NCI-H187 treated with DMSO at 0.1 percent for 48 hours (cell line): Measurements from ENCODE around the gene FBXO44.
A peak's percentile ranks its signal among the peaks of the same experiment; 100 is the strongest.

Experiments used
- DNase-seq: peaks from one replicate; lab custom pipeline; 2025; lab: John Stamatoyannopoulos, UW

The FBXO44 gene

GRCh38 chr1:11639372-11639771 lies 15.3 kb upstream of the FBXO44 start:
- DNase-seq, result no peak

DNA sequence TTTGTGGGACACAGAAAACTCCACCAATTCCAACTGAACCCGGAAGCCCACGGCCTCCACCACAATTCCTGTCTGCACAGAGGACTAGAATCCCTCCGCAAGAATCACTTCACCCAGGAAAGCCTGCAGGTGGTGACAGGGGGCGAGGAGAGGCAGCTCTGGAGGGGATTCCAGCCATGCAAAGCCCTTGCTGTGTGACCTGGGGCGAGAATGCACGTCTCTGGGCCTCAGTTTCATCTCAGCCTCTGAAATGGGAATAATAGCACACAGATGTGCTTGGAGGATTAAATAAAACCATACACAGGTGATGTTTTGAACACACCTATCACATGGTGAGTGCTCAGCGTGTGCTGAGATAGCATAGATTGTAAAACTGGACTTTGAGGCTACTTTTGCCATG lies 14.6 kb upstream of the FBXO44 start:
- no peak for DNase-seq

- DNase-seq, result no peak
Observed at GRCh38 chr1:11640944-11641343, 13.7 kb upstream of the FBXO44 start.

DNA sequence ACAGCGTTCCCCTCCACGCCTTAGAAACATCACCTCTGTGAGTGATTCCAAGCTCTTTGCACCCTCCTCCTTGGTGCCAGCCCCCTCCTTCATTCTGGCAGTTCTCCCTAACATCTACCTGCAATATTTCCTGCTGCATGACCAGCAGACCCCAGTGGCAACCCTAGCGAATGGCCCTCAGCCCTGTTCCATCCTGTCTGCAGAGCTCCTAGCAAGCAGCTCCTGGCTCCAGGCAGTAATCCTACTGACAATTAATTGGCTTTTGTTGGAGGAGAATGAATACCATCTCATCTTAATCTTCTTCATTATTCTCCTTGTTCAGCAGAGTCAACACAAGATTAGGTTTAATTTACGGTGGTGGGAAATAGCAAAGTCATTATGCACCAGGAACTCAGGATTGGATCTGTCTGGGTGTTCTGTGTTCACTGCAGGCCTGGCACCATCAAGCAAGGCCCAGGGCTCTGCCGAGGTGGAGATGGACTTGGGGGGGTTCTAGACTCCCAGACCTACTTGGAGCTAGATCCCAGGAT lies 12.8 kb upstream of the FBXO44 start:
- no peak for DNase-seq

- DNase-seq, result peak; percentile 19
Observed at GRCh38 chr1:11642418-11643017, 12.2 kb upstream of the FBXO44 start.

GRCh38 chr1:11643782-11644181 lies 10.9 kb upstream of the FBXO44 start:
- DNase-seq, result no peak

DNA sequence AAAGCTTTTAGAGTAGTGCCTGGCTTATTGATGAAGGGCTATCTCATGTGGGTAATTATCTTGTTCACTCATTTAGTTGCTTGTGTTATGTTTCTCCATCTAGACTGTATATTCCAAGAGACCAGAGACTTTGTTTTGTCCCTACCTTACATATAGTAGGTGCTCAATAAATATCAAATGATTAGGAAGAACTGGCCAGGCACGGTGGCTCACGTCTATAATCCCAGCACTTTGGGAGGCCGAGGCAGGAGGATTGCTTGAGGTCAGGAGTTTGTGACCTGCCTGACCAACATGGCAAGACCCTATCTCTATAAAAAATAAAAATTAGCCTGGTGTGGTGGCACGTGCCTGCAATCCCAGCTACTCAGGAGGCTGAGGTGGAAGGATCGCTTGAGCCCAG lies 9.4 kb upstream of the FBXO44 start:
- no peak for DNase-seq

GRCh38 chr1:11645670-11646265 lies 8.9 kb upstream of the FBXO44 start:
- peak; percentile 39 for DNase-seq

- no peak for DNase-seq
Observed at GRCh38 chr1:11646317-11646716, 8.4 kb upstream of the FBXO44 start.

DNA sequence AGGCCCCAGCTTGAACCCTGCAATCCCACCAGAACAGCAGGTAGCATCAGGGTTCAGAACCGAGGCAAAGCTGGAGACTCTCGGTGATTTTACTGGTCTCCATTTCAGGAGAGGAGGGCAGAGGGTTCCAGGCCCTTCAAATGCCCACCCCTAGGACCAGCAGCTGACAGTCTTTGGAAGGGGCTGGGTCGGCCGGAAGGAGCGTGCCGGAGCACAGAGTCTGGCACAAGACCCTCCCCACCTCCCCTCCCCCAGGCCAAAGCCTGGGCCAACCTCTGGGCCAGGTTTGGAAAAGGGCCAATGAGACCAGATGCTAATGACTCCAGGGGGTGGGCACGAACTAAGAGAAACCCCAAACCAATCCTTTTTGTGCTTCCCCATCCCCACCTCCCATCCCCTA lies 7.3 kb upstream of the FBXO44 start:
- no peak for DNase-seq

GRCh38 chr1:11648039-11648438 lies 6.6 kb upstream of the FBXO44 start:
- DNase-seq, result no peak

- DNase-seq, result no peak
Observed at GRCh38 chr1:11648732-11649158, 5.9 kb upstream of the FBXO44 start.

GRCh38 chr1:11649237-11649623 lies 5.4 kb upstream of the FBXO44 start:
- no peak for DNase-seq

- DNase-seq, result no peak
Observed at GRCh38 chr1:11649624-11650330, 4.9 kb upstream of the FBXO44 start.

- no peak for DNase-seq
Observed at GRCh38 chr1:11650331-11650991, 4.2 kb upstream of the FBXO44 start.

GRCh38 chr1:11651017-11651416 lies 3.7 kb upstream of the FBXO44 start:
- no peak for DNase-seq

- DNase-seq, result no peak
Observed at GRCh38 chr1:11652203-11652780, 2.4 kb upstream of the FBXO44 start.

- DNase-seq, result no peak
Observed at GRCh38 chr1:11653101-11653860, 1.4 kb upstream of the FBXO44 start.

DNA sequence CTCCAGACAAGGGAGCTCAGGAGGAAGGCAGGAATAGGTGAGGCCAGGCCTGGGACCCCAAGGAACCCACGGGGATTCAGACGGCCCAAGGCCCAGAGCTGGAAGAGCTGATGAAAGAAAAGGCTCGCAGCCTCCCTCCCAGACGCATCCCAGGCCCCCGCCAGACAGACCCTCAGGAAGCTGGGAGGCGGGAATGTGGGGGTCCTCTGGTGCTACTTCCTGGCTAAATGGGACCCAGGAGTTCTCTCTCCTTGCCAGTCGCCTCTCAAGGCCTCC lies 878 bp upstream of the FBXO44 start:
- no peak for DNase-seq

- no peak for DNase-seq
Observed at GRCh38 chr1:11654939-11655808, 497 bp downstream of the FBXO44 start.

GRCh38 chr1:11657654-11658053 lies 3.0 kb downstream of the FBXO44 start:
- DNase-seq, result no peak
